LNCaP clone FGC (cell line): ENCODE data around the gene CHEK2.
A peak's percentile ranks its signal among the peaks of the same experiment; 100 is the strongest.

Source experiments
- DNase-seq: peaks from one replicate; pipeline ENCODE4 v3.0.0-alpha.2; 2011; ENCODE audit warnings: low read depth
- H3K4me3 ChIP-seq: 2 replicates; pipeline ENCODE4 v1.5.1; 2011; ENCODE audit warnings: mild to moderate bottlenecking, low read depth, low read length, control low read depth
- TF ChIP-seq, protein P1 (sequence below): IDR thresholded peaks from 2 replicates; pipeline ENCODE4 v1.5.1; 2012; ENCODE audit warnings: mild to moderate bottlenecking; ENCODE audit not compliant: control insufficient read depth, insufficient read depth; ENCODE audit errors: extremely low read depth

CHEK2 gene

GRCh38 chr22:28741785-28742561 is at the start of gene CHEK2, which contains the start of gene HSCB:
TSS of gene CHEK2 (minus strand) at chr22:28741820. CDS start at chr22:28734721, 7,099 bp downstream.
TSS of gene HSCB (plus strand) at chr22:28742039. CDS start at chr22:28742096, 57 bp downstream.
- peak; percentile 94 for DNase-seq
- H3K4me3 ChIP-seq: peak within 1 kb of the TSS; percentile 95
- TF ChIP-seq, protein P1, sequence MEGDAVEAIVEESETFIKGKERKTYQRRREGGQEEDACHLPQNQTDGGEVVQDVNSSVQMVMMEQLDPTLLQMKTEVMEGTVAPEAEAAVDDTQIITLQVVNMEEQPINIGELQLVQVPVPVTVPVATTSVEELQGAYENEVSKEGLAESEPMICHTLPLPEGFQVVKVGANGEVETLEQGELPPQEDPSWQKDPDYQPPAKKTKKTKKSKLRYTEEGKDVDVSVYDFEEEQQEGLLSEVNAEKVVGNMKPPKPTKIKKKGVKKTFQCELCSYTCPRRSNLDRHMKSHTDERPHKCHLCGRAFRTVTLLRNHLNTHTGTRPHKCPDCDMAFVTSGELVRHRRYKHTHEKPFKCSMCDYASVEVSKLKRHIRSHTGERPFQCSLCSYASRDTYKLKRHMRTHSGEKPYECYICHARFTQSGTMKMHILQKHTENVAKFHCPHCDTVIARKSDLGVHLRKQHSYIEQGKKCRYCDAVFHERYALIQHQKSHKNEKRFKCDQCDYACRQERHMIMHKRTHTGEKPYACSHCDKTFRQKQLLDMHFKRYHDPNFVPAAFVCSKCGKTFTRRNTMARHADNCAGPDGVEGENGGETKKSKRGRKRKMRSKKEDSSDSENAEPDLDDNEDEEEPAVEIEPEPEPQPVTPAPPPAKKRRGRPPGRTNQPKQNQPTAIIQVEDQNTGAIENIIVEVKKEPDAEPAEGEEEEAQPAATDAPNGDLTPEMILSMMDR: no peak

DNA sequence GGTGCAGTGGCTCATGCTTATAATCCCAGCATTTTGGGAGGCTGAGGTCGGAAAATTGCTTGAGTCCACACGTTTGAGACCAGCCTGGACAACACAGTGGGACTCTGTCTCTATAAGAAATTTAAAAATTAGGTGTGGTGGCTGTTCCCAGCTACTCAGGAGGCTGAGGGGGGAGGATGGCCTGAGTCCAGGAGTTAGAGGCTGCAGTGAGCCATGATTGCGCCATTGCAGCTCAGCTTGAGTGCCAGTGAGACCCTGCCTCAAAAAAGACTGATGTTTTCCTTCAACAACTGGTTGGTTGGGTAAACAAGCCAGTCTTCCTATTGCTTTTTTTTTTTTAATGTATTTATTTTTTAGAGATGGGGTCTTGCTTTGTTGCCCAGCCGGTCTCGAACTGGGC is 49.5 kb upstream of the CHEK2 start:
- TF ChIP-seq, protein P1: no peak
- no peak overlapping the region for H3K4me3 ChIP-seq
- no peak for DNase-seq

DNA sequence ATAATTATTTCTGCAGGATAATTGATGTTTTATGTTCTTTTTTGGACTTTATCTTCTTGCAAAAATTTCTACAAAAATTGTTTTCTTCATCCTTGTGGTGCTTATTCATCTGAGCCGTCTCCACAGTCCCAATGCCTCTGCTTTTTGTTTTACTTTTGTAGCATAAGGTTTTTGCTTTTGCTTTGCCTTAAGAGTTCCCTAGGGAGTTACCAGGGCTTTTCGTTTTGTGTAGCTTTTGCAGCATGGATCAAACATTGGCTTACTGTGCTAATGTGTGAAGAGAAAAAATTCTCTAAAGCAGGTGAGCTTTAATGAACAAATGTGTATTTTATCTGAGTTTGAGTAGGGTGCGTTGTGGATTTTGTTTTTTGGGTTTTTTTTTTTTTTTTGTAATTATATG is 47.0 kb upstream of the CHEK2 start:
- H3K4me3 ChIP-seq: no peak overlapping the region
- no peak for DNase-seq
- TF ChIP-seq, protein P1: no peak

DNA sequence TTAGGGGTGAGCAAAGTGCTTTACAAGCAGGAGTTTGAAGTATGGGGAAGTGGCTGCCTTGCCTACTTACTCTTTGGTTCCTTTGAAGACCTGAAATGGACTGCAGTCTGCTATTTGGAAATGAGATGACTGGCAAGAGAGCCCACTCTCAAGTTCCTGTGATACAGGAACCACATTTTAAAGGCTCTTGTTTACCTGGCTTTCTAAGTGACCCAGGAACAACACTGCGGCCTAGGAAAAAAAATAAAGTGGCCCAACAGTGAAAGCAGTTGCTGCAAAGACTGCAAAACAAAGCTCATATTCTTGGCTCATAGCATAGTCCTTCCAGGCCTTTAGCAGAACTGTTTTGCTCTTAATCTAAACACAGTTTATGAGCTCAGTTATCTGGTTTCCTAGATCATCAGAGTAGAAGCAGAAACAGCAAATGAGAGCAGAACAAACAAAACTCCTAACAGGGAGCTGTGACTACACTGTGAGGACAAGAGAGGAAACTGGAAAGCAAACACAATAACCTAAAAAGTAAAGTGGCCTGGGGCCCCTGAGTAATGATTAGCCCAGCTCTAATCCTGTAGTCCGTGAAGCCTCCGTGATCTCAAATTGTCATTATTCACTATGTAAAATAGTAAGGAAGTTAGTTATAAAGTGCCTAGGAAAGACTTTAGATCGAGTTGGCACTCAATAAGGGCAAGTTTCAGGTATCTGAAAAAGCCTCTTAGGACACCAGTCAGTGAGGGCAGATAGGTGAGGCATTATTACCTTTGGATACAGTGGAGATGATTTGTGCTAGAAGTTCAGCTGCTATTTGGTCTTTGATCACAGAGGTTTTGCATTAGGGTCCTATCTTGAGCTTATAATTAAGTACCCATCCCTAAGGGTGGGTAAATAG is 42.4 kb upstream of the CHEK2 start:
- H3K4me3 ChIP-seq: no peak overlapping the region
- TF ChIP-seq, protein P1: no peak
- DNase-seq: peak; percentile 89

DNA sequence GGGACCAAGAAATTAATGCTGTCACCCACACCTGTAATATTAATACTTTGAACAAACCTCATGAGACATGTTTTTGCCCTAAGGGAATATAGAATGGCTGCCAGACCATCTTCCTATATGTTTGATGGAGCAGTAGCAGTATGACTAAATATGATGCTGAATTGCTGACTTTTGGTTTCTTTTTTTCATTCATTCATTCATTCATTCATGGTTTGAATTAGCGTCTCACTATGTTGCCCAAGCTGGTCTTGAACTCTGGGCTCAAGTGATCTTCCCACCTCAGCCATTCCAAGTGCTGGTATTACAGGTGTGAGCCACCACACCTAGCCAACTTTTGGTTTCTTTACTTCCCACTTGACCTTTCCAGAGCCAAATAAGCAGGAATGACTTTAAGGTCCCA is 38.7 kb upstream of the CHEK2 start:
- TF ChIP-seq, protein P1: no peak
- no peak overlapping the region for H3K4me3 ChIP-seq
- DNase-seq: no peak

- no peak for DNase-seq
- H3K4me3 ChIP-seq: no peak overlapping the region
- TF ChIP-seq, protein P1: no peak
Measured at GRCh38 chr22:28779833-28780232, 38.2 kb upstream of the CHEK2 start.
